ENCODE measurements around the gene CCT4. TPM values are rescaled to one million over a fixed set of nuclear protein-coding genes. Genes with fewer than 3 reads are reported as not detected.
"Not testable (repeated sequence)": the region's sequence is repeated elsewhere in the genome, so short reads cannot be mapped to it uniquely, and the experiment has no call there.

CCT4 gene
- polyA plus RNA-seq, 1 donor (not counting 4 experiments of a cell fraction or from before 2014, with no cell fraction given), result 227 TPM

DNA sequence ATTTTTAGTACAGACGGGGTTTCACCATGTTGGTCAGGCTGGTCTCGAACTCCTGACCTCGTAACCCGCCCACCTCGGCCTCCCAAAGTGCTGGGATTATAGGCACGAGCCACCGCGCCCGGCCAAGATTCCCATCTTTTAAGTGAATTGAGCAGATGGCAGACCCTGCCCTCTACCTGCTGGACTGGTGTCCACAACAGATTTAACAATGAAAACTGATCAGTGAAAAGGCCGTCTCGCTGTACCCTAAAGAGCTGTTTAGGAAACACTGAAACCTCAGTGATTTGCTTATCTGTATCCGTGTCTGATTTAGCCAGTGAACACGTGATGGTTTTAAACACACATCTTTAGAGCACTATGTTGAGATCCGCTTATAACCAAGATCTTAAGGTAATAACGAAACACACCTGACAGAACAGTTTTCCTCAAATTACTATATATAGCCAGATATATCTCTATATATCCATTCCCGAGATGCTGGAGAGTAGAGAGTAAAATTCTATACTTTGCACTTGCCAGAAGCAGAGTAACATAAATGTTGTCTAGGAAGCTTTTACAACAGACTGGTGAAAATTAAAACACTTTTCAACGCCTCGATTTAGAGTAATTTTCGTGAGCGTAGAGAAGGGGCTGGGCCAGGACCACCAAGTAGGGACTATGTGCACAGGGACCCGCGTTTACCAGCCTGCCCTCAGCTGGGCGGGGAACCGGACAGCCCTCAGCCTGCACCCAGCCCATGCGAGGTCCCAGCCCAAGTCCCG, 35.2 kb downstream of the CCT4 start:
- H3K27me3 ChIP-seq (ENCODE audit: control insufficient read depth, extremely low read depth, insufficient read depth, low read length), result no peaks in the 10 kb centered on the region
- peaks cover 14% of the 10 kb centered on the region for H3K4me1 ChIP-seq (ENCODE audit: control insufficient read depth, extremely low read depth, insufficient read depth, low read length)
- H3K4me2 ChIP-seq (ENCODE audit: control insufficient read depth, extremely low read depth, insufficient read depth, low read depth, low read length), result peak overlapping the region; percentile 94
- H4K20me1 ChIP-seq (ENCODE audit: control insufficient read depth, extremely low read depth, insufficient read depth, low read length), result no peaks in the 10 kb centered on the region
- FAIRE-seq, result no peak
- peak overlapping the region; percentile 51 for H3K27ac ChIP-seq (ENCODE audit: control insufficient read depth, insufficient read depth, low read length)
- H3K9me1 ChIP-seq (ENCODE audit: control insufficient read depth, extremely low read depth, insufficient read depth, low read length), result no peaks in the 10 kb centered on the region
- peak overlapping the region; percentile 65 to 93 (median 81) for H3K4me3 ChIP-seq (ENCODE audit: control insufficient read depth in 2 of 3, extremely low read depth in 1 of 3, insufficient read depth in 2 of 3, low read depth in 1 of 3, low read length in 3 of 3)
- peak overlapping the region; percentile 69 for H3K9ac ChIP-seq (ENCODE audit: control insufficient read depth, extremely low read depth, insufficient read depth, low read length)
- no peaks in the 10 kb centered on the region for H3K36me3 ChIP-seq (ENCODE audit: control insufficient read depth in 2 of 2, extremely low read depth in 1 of 2, insufficient read depth in 2 of 2, low read length in 2 of 2)
- H2AFZ ChIP-seq (ENCODE audit: control insufficient read depth, low read length), result peak overlapping the region; percentile 68
- dilution Hi-C loops (cut with MboI; ENCODE audit: extremely low pct_ligation_motif_present, low sequenced_read_pairs), result no loop called here
- H3K9me3 ChIP-seq (ENCODE audit: control insufficient read depth, low read depth, low read length), result no peaks in the 10 kb centered on the region
- DNase-seq (ENCODE audit: low read depth, low spot score), result no peak
- H3K79me2 ChIP-seq (ENCODE audit: control insufficient read depth, insufficient read depth, low read length), result no peaks in the 10 kb centered on the region
- no peak for TF ChIP-seq EZH2 (IDR thresholded peaks at IDR 0.05; ENCODE audit: low read length)
- TF ChIP-seq, protein P1, sequence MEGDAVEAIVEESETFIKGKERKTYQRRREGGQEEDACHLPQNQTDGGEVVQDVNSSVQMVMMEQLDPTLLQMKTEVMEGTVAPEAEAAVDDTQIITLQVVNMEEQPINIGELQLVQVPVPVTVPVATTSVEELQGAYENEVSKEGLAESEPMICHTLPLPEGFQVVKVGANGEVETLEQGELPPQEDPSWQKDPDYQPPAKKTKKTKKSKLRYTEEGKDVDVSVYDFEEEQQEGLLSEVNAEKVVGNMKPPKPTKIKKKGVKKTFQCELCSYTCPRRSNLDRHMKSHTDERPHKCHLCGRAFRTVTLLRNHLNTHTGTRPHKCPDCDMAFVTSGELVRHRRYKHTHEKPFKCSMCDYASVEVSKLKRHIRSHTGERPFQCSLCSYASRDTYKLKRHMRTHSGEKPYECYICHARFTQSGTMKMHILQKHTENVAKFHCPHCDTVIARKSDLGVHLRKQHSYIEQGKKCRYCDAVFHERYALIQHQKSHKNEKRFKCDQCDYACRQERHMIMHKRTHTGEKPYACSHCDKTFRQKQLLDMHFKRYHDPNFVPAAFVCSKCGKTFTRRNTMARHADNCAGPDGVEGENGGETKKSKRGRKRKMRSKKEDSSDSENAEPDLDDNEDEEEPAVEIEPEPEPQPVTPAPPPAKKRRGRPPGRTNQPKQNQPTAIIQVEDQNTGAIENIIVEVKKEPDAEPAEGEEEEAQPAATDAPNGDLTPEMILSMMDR (optimal IDR thresholded peaks at IDR 0.05 in 1 of 3, IDR thresholded peaks at IDR 0.05 in 1 of 3, conservative IDR thresholded peaks at IDR 0.05 in 1 of 3; ENCODE audit: extremely low read depth in 1 of 3, insufficient read depth in 2 of 3, low read length in 3 of 3), result peak in 1 of 3 experiments; percentile 12

- H3K9me1 ChIP-seq (ENCODE audit: control insufficient read depth, extremely low read depth, insufficient read depth, low read length); H4K20me1 ChIP-seq (ENCODE audit: control insufficient read depth, extremely low read depth, insufficient read depth, low read length); H3K4me2 ChIP-seq (ENCODE audit: control insufficient read depth, extremely low read depth, insufficient read depth, low read depth, low read length); H3K27me3 ChIP-seq (ENCODE audit: control insufficient read depth, extremely low read depth, insufficient read depth, low read length); dilution Hi-C loops (cut with MboI; ENCODE audit: extremely low pct_ligation_motif_present, low sequenced_read_pairs); H3K4me3 ChIP-seq (ENCODE audit: control insufficient read depth in 2 of 3, extremely low read depth in 1 of 3, insufficient read depth in 2 of 3, low read depth in 1 of 3, low read length in 3 of 3); H2AFZ ChIP-seq (ENCODE audit: control insufficient read depth, low read length); H3K9ac ChIP-seq (ENCODE audit: control insufficient read depth, extremely low read depth, insufficient read depth, low read length); H3K79me2 ChIP-seq (ENCODE audit: control insufficient read depth, insufficient read depth, low read length); H3K36me3 ChIP-seq (ENCODE audit: control insufficient read depth in 2 of 2, extremely low read depth in 1 of 2, insufficient read depth in 2 of 2, low read length in 2 of 2); DNase-seq (ENCODE audit: low read depth, low spot score); H3K9me3 ChIP-seq (ENCODE audit: control insufficient read depth, low read depth, low read length); H3K27ac ChIP-seq (ENCODE audit: control insufficient read depth, insufficient read depth, low read length); FAIRE-seq: not testable (repeated sequence)
- H3K4me1 ChIP-seq (ENCODE audit: control insufficient read depth, extremely low read depth, insufficient read depth, low read length), result peaks cover 14% of the 10 kb centered on the region
Measured at GRCh38 chr2:61851270-61851669, 37.2 kb downstream of the CCT4 start.

All from keratinocyte (primary cell).